Upper lobe of left lung (tissue), 4 donors: Measurements from ENCODE around the gene MRPL41.
"Not testable (repeated sequence)": the region's sequence is repeated elsewhere in the genome, so short reads cannot be mapped to it uniquely, and the experiment has no call there.

Source experiments
- EP300 ChIP-seq, 4 donors: sonication (generic); formaldehyde crosslinking; IDR thresholded peaks; one replicate each; pipeline ENCODE4 v1.5.1; 2017; ENCODE audit warnings: antibody characterized with exemption in 4 of 4, control low read depth in 2 of 4
- POLR2A ChIP-seq, 4 donors: fragments of 450-650 bp; IDR thresholded peaks; one replicate each; pipeline ENCODE4 v1.5.1; 2016 to 2017; ENCODE audit warnings: antibody characterized with exemption in 4 of 4, mild to moderate bottlenecking in 2 of 4
- POLR2AphosphoS5 ChIP-seq, 2 donors: sonication (generic); formaldehyde crosslinking; IDR thresholded peaks; one replicate each; pipeline ENCODE4 v1.5.1; 2017; ENCODE audit warnings: antibody characterized with exemption in 2 of 2
- TF ChIP-seq, protein P1 (sequence below), 6 experiments: fragments of 450-650 bp in 4 of 6; fragments of 200-600 bp in 2 of 6; sonication (generic) in 2 of 6; IDR thresholded peaks; one replicate each; pipeline ENCODE4 v1.5.1; 2016 to 2019; ENCODE audit warnings: antibody characterized with exemption in 6 of 6

DNA sequence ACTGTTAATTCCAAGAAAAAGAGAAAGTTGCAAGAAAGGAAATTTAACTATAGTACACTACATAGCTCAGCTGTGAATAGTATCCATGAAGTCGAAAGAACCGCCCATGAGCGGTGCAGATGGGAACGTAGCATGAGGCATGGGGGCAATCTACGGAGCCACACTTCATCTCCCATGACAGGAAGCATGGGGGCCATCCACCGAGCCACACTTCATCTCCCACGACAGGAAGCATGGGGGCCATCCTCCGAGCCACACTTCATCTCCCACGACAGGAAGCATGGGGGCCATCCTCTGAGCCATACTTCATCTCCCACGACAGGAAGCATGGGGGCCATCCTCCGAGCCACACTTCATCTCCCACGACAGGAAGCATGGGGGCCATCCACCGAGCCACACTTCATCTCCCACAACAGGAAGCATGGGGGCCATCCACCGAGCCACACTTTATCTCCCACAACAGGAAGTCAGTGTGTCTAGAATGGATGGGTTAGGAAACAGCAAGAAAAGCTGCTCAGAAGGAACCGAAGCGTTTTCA is 15.0 kb upstream of the MRPL41 start:
- TF ChIP-seq, protein P1, sequence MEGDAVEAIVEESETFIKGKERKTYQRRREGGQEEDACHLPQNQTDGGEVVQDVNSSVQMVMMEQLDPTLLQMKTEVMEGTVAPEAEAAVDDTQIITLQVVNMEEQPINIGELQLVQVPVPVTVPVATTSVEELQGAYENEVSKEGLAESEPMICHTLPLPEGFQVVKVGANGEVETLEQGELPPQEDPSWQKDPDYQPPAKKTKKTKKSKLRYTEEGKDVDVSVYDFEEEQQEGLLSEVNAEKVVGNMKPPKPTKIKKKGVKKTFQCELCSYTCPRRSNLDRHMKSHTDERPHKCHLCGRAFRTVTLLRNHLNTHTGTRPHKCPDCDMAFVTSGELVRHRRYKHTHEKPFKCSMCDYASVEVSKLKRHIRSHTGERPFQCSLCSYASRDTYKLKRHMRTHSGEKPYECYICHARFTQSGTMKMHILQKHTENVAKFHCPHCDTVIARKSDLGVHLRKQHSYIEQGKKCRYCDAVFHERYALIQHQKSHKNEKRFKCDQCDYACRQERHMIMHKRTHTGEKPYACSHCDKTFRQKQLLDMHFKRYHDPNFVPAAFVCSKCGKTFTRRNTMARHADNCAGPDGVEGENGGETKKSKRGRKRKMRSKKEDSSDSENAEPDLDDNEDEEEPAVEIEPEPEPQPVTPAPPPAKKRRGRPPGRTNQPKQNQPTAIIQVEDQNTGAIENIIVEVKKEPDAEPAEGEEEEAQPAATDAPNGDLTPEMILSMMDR (IDR thresholded peaks at IDR 0.05) = not testable (repeated sequence)
- not testable (repeated sequence) for TF ChIP-seq POLR2AphosphoS5, EP300, POLR2A (IDR thresholded peaks at IDR 0.05)
